Endodermal cell (in vitro differentiated cells): ENCODE measurements around the gene SLC2A1. TPM values are rescaled to one million over a fixed set of nuclear protein-coding genes. Genes with fewer than 3 reads are reported as not detected.

Experiments
- DNase-seq: peaks from one replicate; pipeline ENCODE4 v3.0.0-alpha.2; 2017
- H3K27ac ChIP-seq: 2 replicates; pipeline ENCODE4 v1.5.1; 2013; ENCODE audit warnings: mild to moderate bottlenecking, low read depth, low read length, moderate library complexity
- H3K27me3 ChIP-seq: 2 replicates; pipeline ENCODE4 v1.6.1; 2013; ENCODE audit warnings: mild to moderate bottlenecking, low read length, moderate library complexity; ENCODE audit not compliant: insufficient read depth, control insufficient read depth, poor library complexity, severe bottlenecking
- H3K36me3 ChIP-seq: 2 replicates; pipeline ENCODE4 v1.7.0; 2013; ENCODE audit warnings: mild to moderate bottlenecking, low read length, moderate library complexity; ENCODE audit not compliant: control insufficient read depth, insufficient read depth
- H3K4me1 ChIP-seq: one replicate; pipeline ENCODE4 v1.7.0; 2013; ENCODE audit warnings: low read length; ENCODE audit not compliant: control insufficient read depth, insufficient read depth
- H3K4me3 ChIP-seq: 2 replicates; pipeline ENCODE4 v1.5.1; 2013; ENCODE audit warnings: mild to moderate bottlenecking, low read length, moderate library complexity
- H3K9ac ChIP-seq: 2 replicates; pipeline ENCODE4 v1.6.1; 2013; ENCODE audit warnings: mild to moderate bottlenecking, low read length, moderate library complexity; ENCODE audit not compliant: poor library complexity, severe bottlenecking; ENCODE audit errors: extremely low read depth
- H3K9me3 ChIP-seq: 2 replicates; pipeline ENCODE4 v1.6.1; 2013; ENCODE audit warnings: mild to moderate bottlenecking, low read length, moderate library complexity; ENCODE audit not compliant: control insufficient read depth
- H3K27ac Mint-ChIP-seq: 2 replicates; pipeline ENCODE4 v1.8.0; 2020; ENCODE audit warnings: mixed read lengths
- H3K27me3 Mint-ChIP-seq: 2 replicates; pipeline ENCODE4 v1.8.0; 2021; ENCODE audit warnings: mild to moderate bottlenecking, mixed read lengths; ENCODE audit not compliant: insufficient read depth
- H3K36me3 Mint-ChIP-seq: 2 replicates; pipeline ENCODE4 v1.8.0; 2020; ENCODE audit warnings: low read depth, mixed read lengths
- H3K4me1 Mint-ChIP-seq: 2 replicates; pipeline ENCODE4 v1.8.0; 2020; ENCODE audit warnings: mixed read lengths
- H3K4me3 Mint-ChIP-seq: 2 replicates; pipeline ENCODE4 v1.8.0; 2020; ENCODE audit warnings: mild to moderate bottlenecking, moderate library complexity, mixed read lengths
- H3K9me3 Mint-ChIP-seq: 2 replicates; pipeline ENCODE4 v1.8.0; 2020; ENCODE audit warnings: mild to moderate bottlenecking, mixed read lengths
- CTCF ChIP-seq: fragments of 200-600 bp; sonication (generic); conservative IDR thresholded peaks from 2 replicates; pipeline ENCODE4 v1.5.0; 2021; ENCODE audit warnings: antibody characterized with exemption, mild to moderate bottlenecking
- WGBS, 2 experiments: methylation state at CpG; one replicate each; pipeline versions ENCODE4 v1.1.5 to v1.1.7; 2013; ENCODE audit warnings: missing lambda C conversion rate in 2 of 2, mixed read lengths in 1 of 2; ENCODE audit not compliant: insufficient coverage in 1 of 2, insufficient read length in 1 of 2; 5-methylcytosine and 5-hydroxymethylcytosine counted together
- total RNA-seq, 2 donors: library from RNA; stranded (reverse); fragmentation: NEBNext Ultra II Directional in 1 of 2; extraction: Animal tissue kit (Norgen Biotek cat#: 25700) in 1 of 2; gene quantifications; 2 replicates in 1 of 2; 3 replicates in 1 of 2; pipeline ENCODE4 v1.2.1, GENCODE V29; 2021

SLC2A1 gene
- total RNA-seq, 2 donors from 2014 or later, result 42.5 to 69.7 TPM

- peaks cover 26% of the 10 kb centered on the region for H3K27me3 ChIP-seq
- peaks cover 42% of the 10 kb centered on the region for H3K4me1 Mint-ChIP-seq
- TF ChIP-seq CTCF, result no peak
- no peak for DNase-seq
- no peaks in the 10 kb centered on the region for H3K9me3 ChIP-seq
- H3K4me1 ChIP-seq, result no peaks in the 10 kb centered on the region
- H3K4me3 ChIP-seq, result no peak overlapping the region
- H3K9ac ChIP-seq, result no peak overlapping the region
- H3K4me3 Mint-ChIP-seq, result no peak overlapping the region
- H3K27ac ChIP-seq, result no peak overlapping the region
- 84 to 88% methylated on average over 3 to 6 of the region's 6 CpGs for whole genome bisulfite sequencing, 2 experiments
- no peak overlapping the region for H3K27ac Mint-ChIP-seq
- no peaks in the 10 kb centered on the region for H3K36me3 Mint-ChIP-seq
- no peaks in the 10 kb centered on the region for H3K36me3 ChIP-seq
- H3K27me3 Mint-ChIP-seq, result peaks cover 18% of the 10 kb centered on the region
- no peaks in the 10 kb centered on the region for H3K9me3 Mint-ChIP-seq
Measured at GRCh38 chr1:42961312-42962091, 2.8 kb upstream of the SLC2A1 start.

GRCh38 chr1:42960566-42961311, 2.1 kb upstream of the SLC2A1 start:
- Mint-ChIP-seq H3K36me3 (peaks cover 4% of the 10 kb centered on the region), H3K27me3 (peaks cover 18% of the 10 kb centered on the region), H3K4me1 (peaks cover 46% of the 10 kb centered on the region), H3K9me3 (no peaks in the 10 kb centered on the region), H3K27ac (no peak overlapping the region), H3K4me3 (no peak overlapping the region)
- 86 to 87% methylated on average over 7 to 9 of the region's 9 CpGs for WGBS, 2 experiments
- no peak for DNase-seq
- peaks cover 3% of the 10 kb centered on the region for H3K36me3 ChIP-seq
- no peak overlapping the region for H3K27ac ChIP-seq
- no peak for TF ChIP-seq CTCF
- no peak overlapping the region for H3K9ac ChIP-seq
- H3K4me1 ChIP-seq, result no peaks in the 10 kb centered on the region
- H3K27me3 ChIP-seq, result peaks cover 26% of the 10 kb centered on the region
- no peak overlapping the region for H3K4me3 ChIP-seq
- no peaks in the 10 kb centered on the region for H3K9me3 ChIP-seq

GRCh38 chr1:42960122-42960390, 1.4 kb upstream of the SLC2A1 start:
- no peak for TF ChIP-seq CTCF
- Mint-ChIP-seq H3K4me1 (peaks cover 45% of the 10 kb centered on the region), H3K4me3 (peak overlapping the region; percentile 84), H3K9me3 (no peaks in the 10 kb centered on the region), H3K27ac (no peak overlapping the region), H3K36me3 (peaks cover 8% of the 10 kb centered on the region), H3K27me3 (peaks cover 18% of the 10 kb centered on the region)
- WGBS, 2 experiments, result 86 to 100% methylated on average over 1 of the region's 1 CpG
- Histone ChIP-seq H3K9ac (no peak overlapping the region), H3K4me3 (no peak overlapping the region), H3K27ac (no peak overlapping the region), H3K9me3 (no peaks in the 10 kb centered on the region), H3K27me3 (peaks cover 26% of the 10 kb centered on the region), H3K36me3 (peaks cover 3% of the 10 kb centered on the region), H3K4me1 (no peaks in the 10 kb centered on the region)
- no peak for DNase-seq
